Upper lobe of right lung (tissue), 1 donor: ENCODE data around the gene HAL. TPM values are rescaled to one million over a fixed set of nuclear protein-coding genes. Genes with fewer than 3 reads are reported as not detected.

ENCODE experiments used
- ATAC-seq: fragments of 200-7000 bp; cut with Tn5 transposase; one replicate; pipeline ENCODE4 v1.9.1; 2020; ENCODE audit warnings: mild to moderate bottlenecking, moderate library complexity
- DNase-seq: peaks from one replicate; pipeline ENCODE4 v3.0.0-alpha.2; 2020
- H3K27ac ChIP-seq: fragments of 200-600 bp; one replicate; pipeline ENCODE4 v1.8.0; 2022
- H3K27me3 ChIP-seq: fragments of 200-600 bp; one replicate; pipeline ENCODE4 v1.8.0; 2022; ENCODE audit warnings: mild to moderate bottlenecking
- H3K36me3 ChIP-seq: fragments of 200-600 bp; one replicate; pipeline ENCODE4 v1.8.0; 2022
- H3K4me1 ChIP-seq: fragments of 200-600 bp; one replicate; pipeline ENCODE4 v1.8.0; 2022
- H3K4me3 ChIP-seq: fragments of 200-600 bp; one replicate; pipeline ENCODE4 v1.8.0; 2022; ENCODE audit warnings: mild to moderate bottlenecking
- H3K9me3 ChIP-seq: fragments of 200-600 bp; one replicate; pipeline ENCODE4 v1.8.0; 2022
- intact Hi-C: fragments of 100-400 bp; cut with DNase I; formaldehyde crosslinking; loops from one replicate; pipeline ENCODE4 v1.11.0; 2022
- total RNA-seq: library from RNA; stranded (reverse); fragmentation: NEBNext Ultra II Directional; extraction: Animal tissue kit (Norgen Biotek cat#: 25700); gene quantifications from one replicate; pipeline ENCODE4 v1.2.1, GENCODE V29; 2021
- TF ChIP-seq, protein P1 (sequence below): fragments of 200-600 bp; IDR thresholded peaks from one replicate; pipeline ENCODE4 v1.8.0; 2022; ENCODE audit warnings: antibody characterized with exemption
- donor health status: DM: no; HTN: yes; CAD: no; lungs with severe emphysema.

Gene HAL
- total RNA-seq, 1 donor from 2014 or later, result 6.2 TPM

DNA sequence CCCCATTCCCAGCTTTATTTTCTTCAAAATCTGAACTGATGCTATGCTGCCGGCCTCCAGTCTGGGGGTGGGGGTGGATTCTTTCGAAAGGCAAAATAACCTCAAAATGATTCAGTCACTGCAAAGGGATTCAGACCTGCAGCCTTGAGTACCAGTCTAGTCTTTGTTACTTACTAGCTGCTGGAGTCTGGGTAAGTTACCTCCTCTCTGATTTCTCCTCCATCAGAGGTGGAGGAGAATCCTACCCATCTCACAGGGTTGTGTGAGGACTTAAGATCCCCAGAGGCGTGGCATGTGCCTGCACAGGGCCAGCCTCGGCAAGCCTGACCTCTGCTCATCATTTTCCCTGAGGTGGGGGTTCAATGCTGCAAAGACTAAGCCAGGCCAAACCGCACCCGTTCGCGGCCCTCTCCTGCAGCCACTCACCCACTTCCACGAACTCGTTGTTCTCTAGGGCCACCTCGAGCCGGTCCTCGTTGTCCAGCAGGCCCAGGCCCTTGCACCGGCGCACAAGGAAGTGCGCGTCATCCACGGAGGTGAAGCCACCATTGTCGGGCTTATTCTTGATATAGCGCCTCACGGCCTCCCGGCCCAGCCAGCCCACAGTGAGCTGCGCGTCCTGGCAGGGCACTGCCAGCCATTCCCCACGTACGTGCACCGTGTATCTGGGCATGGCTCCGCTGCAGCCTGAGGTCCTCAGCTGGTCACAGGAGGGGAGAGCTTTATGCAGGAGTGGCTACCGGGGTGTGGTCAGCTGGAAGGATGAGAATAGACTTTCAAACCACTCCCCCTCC, 709 bp downstream of the HAL start:
- Histone ChIP-seq H3K9me3 (no peaks in the 10 kb centered on the region), H3K4me1 (peaks cover 23% of the 10 kb centered on the region), H3K27ac (no peak overlapping the region), H3K36me3 (peaks cover 8% of the 10 kb centered on the region), H3K4me3 (no peak overlapping the region), H3K27me3 (no peaks in the 10 kb centered on the region)
- DNase-seq (peak; percentile 65), ATAC-seq (peak; percentile 60)
- intact Hi-C loops, result no loop called here
- TF ChIP-seq, protein P1, sequence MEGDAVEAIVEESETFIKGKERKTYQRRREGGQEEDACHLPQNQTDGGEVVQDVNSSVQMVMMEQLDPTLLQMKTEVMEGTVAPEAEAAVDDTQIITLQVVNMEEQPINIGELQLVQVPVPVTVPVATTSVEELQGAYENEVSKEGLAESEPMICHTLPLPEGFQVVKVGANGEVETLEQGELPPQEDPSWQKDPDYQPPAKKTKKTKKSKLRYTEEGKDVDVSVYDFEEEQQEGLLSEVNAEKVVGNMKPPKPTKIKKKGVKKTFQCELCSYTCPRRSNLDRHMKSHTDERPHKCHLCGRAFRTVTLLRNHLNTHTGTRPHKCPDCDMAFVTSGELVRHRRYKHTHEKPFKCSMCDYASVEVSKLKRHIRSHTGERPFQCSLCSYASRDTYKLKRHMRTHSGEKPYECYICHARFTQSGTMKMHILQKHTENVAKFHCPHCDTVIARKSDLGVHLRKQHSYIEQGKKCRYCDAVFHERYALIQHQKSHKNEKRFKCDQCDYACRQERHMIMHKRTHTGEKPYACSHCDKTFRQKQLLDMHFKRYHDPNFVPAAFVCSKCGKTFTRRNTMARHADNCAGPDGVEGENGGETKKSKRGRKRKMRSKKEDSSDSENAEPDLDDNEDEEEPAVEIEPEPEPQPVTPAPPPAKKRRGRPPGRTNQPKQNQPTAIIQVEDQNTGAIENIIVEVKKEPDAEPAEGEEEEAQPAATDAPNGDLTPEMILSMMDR, result no peak

DNA sequence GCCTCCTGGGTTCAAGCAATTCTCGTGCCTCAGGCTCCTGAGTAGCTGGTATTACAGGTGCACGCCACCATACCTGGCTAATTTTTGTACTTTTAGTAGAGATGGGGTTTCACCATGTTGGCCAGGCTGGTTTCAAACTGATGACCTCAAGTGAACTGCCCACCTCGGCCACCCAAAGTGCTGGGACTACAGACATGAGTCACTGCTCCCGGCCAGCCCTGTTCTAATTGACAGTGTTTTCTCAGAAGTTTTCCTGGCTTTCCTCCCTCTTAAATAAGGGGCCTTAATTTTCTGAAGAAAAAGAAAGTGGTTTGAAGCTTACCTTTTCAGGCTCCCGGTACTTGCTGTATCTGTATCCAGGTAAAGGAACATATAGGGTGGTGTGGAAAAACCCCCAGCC, 1.7 kb downstream of the HAL start:
- no peak for DNase-seq
- H3K36me3 ChIP-seq, result no peaks in the 10 kb centered on the region
- intact Hi-C loops, result no loop called here
- TF ChIP-seq, protein P1, result no peak
- H3K27me3 ChIP-seq, result no peaks in the 10 kb centered on the region
- no peak overlapping the region for H3K27ac ChIP-seq
- peaks cover 23% of the 10 kb centered on the region for H3K4me1 ChIP-seq
- H3K4me3 ChIP-seq, result no peak overlapping the region
- ATAC-seq, result no peak
- H3K9me3 ChIP-seq, result no peaks in the 10 kb centered on the region

DNA sequence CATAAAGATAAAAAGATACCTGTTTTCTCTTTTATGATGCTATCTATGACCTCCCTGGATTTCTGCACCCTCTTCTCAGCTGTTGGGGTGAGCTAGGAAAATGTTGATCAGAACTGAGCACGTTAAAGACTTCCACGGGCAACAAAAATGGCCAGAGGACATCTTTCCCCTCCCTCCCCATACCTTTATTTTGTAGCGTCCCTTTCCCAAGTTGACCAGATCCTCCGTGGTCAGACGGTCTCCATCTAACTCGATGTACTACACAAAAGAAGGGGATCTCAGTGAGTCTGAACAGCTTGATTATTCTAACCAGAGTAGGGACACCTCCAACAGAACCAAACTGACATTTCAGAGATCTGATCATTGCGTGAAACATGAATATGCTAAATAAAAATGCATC, 2.2 kb downstream of the HAL start:
- no peaks in the 10 kb centered on the region for H3K27me3 ChIP-seq
- intact Hi-C loops, result no loop called here
- no peak overlapping the region for H3K27ac ChIP-seq
- TF ChIP-seq, protein P1, result no peak
- ATAC-seq (no peak), DNase-seq (no peak)
- H3K9me3 ChIP-seq, result no peaks in the 10 kb centered on the region
- no peaks in the 10 kb centered on the region for H3K36me3 ChIP-seq
- H3K4me3 ChIP-seq, result no peak overlapping the region
- H3K4me1 ChIP-seq, result peaks cover 23% of the 10 kb centered on the region

DNA sequence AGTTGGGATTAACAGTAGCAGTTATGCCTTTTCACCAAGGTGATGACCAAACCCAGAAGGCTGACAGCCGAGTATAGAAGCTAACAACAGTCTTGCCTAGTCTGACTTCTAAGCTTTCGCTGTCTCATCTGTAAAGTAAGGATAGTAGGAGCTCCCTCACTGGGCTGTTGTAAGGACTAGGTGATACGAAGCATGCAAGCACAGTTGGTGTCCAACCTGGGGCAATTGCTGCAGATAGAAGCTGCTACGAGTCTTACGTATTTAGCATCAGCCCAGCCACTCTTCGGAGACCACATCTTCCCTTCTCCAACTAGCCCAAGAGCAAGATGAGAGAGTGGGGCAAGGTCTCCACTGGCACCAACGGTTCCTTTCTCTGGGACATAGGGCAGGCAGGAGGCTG, 6.0 kb downstream of the HAL start:
- intact Hi-C loops, result no loop called here
- H3K36me3 ChIP-seq, result no peaks in the 10 kb centered on the region
- no peak overlapping the region for H3K4me3 ChIP-seq
- TF ChIP-seq, protein P1, result no peak
- ATAC-seq, result no peak
- H3K4me1 ChIP-seq, result no peaks in the 10 kb centered on the region
- DNase-seq, result no peak
- H3K27ac ChIP-seq, result no peak overlapping the region
- H3K27me3 ChIP-seq, result no peaks in the 10 kb centered on the region
- no peaks in the 10 kb centered on the region for H3K9me3 ChIP-seq

DNA sequence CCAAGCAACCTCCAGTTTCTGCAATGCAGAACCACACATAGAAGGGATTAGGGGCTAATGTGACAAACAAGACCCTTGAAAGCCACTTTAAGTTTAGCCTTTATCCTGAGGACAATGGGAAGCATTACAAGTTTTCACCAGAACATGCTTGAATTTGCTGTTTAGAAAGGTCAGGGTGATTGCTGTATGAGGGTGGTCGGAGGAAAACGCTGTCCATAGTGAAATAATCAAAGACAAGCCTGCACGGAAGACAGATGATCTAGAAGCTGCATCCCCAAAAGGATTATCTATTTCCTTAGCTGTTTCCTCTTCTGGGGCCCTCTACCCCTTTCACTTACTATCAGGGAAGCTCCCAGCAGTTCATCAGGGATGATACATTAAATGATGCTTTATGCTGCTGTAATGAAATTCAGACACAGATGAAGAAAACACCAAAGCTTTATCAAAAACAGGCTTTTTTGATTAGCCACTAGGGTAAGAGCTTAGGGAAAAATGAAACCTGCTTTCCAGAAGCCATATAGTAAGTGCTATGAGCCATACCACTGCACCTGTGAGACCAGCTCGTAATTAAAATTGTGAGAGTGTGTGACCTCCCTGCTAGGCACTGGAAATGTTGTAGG, 6.5 kb downstream of the HAL start:
- Histone ChIP-seq H3K36me3 (no peaks in the 10 kb centered on the region), H3K9me3 (no peaks in the 10 kb centered on the region), H3K27ac (no peak overlapping the region), H3K4me3 (no peak overlapping the region), H3K4me1 (no peaks in the 10 kb centered on the region), H3K27me3 (no peaks in the 10 kb centered on the region)
- DNase-seq, result no peak
- intact Hi-C loops, result no loop called here
- ATAC-seq, result no peak
- TF ChIP-seq, protein P1, result no peak
